Gastrocnemius medialis (tissue), 4 donors: Measurements from ENCODE around the gene ETDC.

Experiments used
- CTCF ChIP-seq, 5 experiments: fragments of 450-650 bp in 3 of 5; fragments of 200-600 bp in 2 of 5; sonication (generic) in 2 of 5; IDR thresholded peaks in 4 of 5; conservative IDR thresholded peaks in 1 of 5; 1 replicate in 4 of 5; 2 replicates in 1 of 5; pipeline ENCODE4 v1.5.1; 2016 to 2019; ENCODE audit warnings: antibody characterized with exemption in 5 of 5, mild to moderate bottlenecking in 3 of 5, moderate library complexity in 3 of 5
- POLR2A ChIP-seq, 2 donors: fragments of 450-650 bp; IDR thresholded peaks; one replicate each; pipeline ENCODE4 v1.6.1; 2017; ENCODE audit warnings: antibody characterized with exemption in 2 of 2, mild to moderate bottlenecking in 2 of 2, moderate library complexity in 2 of 2

- no peak for TF ChIP-seq CTCF (IDR thresholded peaks at IDR 0.05 in 4 of 5, conservative IDR thresholded peaks at IDR 0.05 in 1 of 5)
- TF ChIP-seq POLR2A (IDR thresholded peaks at IDR 0.05), result no peak
Observed at GRCh38 chrX:135330706-135331105, 21.4 kb downstream of the ETDC start.
